Measurements from ENCODE around the gene SLX4IP.

GRCh38 chr20:10481676-10482075 lies 46.6 kb downstream of the SLX4IP start:
- TF ChIP-seq ZBTB7A (IDR thresholded peaks at IDR 0.05; ENCODE audit: low read depth) (no peak), REST (IDR thresholded peaks at IDR 0.05; ENCODE audit: low read depth) (no peak), FOXM1 (IDR thresholded peaks at IDR 0.05; ENCODE audit: borderline replicate concordance, low read depth) (no peak), TCF12 (IDR thresholded peaks at IDR 0.05; ENCODE audit: low read depth) (no peak), MAX (IDR thresholded peaks at IDR 0.05) (no peak), RAD21 (IDR thresholded peaks at IDR 0.05; ENCODE audit: low read depth) (no peak), EP300 (IDR thresholded peaks at IDR 0.05; ENCODE audit: borderline replicate concordance) (no peak), CREB1 (IDR thresholded peaks at IDR 0.05; ENCODE audit: low read depth) (no peak), YY1 (IDR thresholded peaks at IDR 0.05; ENCODE audit: low read depth) (no peak), EGR1 (IDR thresholded peaks at IDR 0.05) (no peak), TEAD4 (IDR thresholded peaks at IDR 0.05) (no peak)
